Keratinocyte (primary cell): Measurements from ENCODE around the gene SLK. TPM values are rescaled to one million over a fixed set of nuclear protein-coding genes. Genes with fewer than 3 reads are reported as not detected.

Experiments used
- DNase-seq: peaks from one replicate; pipeline ENCODE4 v3.0.0-alpha.2; 2011; ENCODE audit warnings: low read depth, missing footprints, low spot score
- FAIRE-seq: peaks from 2 replicates; lab custom pipeline; 2011; peaks lifted over from hg19 to GRCh38; lab: Jason Lieb, UNC
- H2AFZ ChIP-seq: 2 replicates; pipeline ENCODE4 v1.6.0; 2012; ENCODE audit warnings: low read length, control low read depth, inconsistent platforms; ENCODE audit not compliant: control insufficient read depth
- H3K27ac ChIP-seq: 2 replicates; pipeline ENCODE4 v1.5.1; 2011; ENCODE audit warnings: low read length; ENCODE audit not compliant: control insufficient read depth, insufficient read depth
- H3K27me3 ChIP-seq: 3 replicates; pipeline ENCODE4 v1.6.0; 2011; ENCODE audit warnings: low read length; ENCODE audit not compliant: control insufficient read depth, insufficient read depth; ENCODE audit errors: extremely low read depth
- H3K36me3 ChIP-seq, 2 experiments: 2 replicates in 1 of 2; 3 replicates in 1 of 2; pipeline ENCODE4 v1.5.1; 2011; ENCODE audit warnings: low read length in 2 of 2, mild to moderate bottlenecking in 1 of 2; ENCODE audit not compliant: control insufficient read depth in 2 of 2, insufficient read depth in 2 of 2; ENCODE audit errors: extremely low read depth in 1 of 2
- H3K4me1 ChIP-seq: 3 replicates; pipeline ENCODE4 v1.5.1; 2011; ENCODE audit warnings: low read length; ENCODE audit not compliant: control insufficient read depth, insufficient read depth; ENCODE audit errors: extremely low read depth
- H3K4me2 ChIP-seq: 3 replicates; pipeline ENCODE4 v1.6.0; 2011; ENCODE audit warnings: low read depth, low read length; ENCODE audit not compliant: control insufficient read depth, insufficient read depth; ENCODE audit errors: extremely low read depth
- H3K4me3 ChIP-seq, 3 experiments: fragments of 200-600 bp in 1 of 3; sonication (generic) in 1 of 3; 2 replicates in 2 of 3; 3 replicates in 1 of 3; pipeline ENCODE4 v1.5.1; 2011 to 2016; ENCODE audit warnings: low read length in 3 of 3, mild to moderate bottlenecking in 3 of 3, control low read depth in 2 of 3, inconsistent platforms in 1 of 3, low read depth in 1 of 3, mixed read lengths in 1 of 3, mixed run types in 1 of 3, moderate library complexity in 1 of 3; ENCODE audit not compliant: control insufficient read depth in 2 of 3, insufficient read depth in 2 of 3; ENCODE audit errors: extremely low read depth in 1 of 3
- H3K79me2 ChIP-seq: 2 replicates; pipeline ENCODE4 v1.6.0; 2012; ENCODE audit warnings: low read length; ENCODE audit not compliant: control insufficient read depth, insufficient read depth
- H3K9ac ChIP-seq: 3 replicates; pipeline ENCODE4 v1.6.0; 2011; ENCODE audit warnings: low read length; ENCODE audit not compliant: control insufficient read depth, insufficient read depth; ENCODE audit errors: extremely low read depth
- H3K9me1 ChIP-seq: 3 replicates; pipeline ENCODE4 v1.6.0; 2011; ENCODE audit warnings: low read length; ENCODE audit not compliant: control insufficient read depth, insufficient read depth; ENCODE audit errors: extremely low read depth
- H3K9me3 ChIP-seq: 2 replicates; pipeline ENCODE4 v1.5.1; 2012; ENCODE audit warnings: low read depth, low read length; ENCODE audit not compliant: control insufficient read depth
- H4K20me1 ChIP-seq: 3 replicates; pipeline ENCODE4 v1.6.0; 2011; ENCODE audit warnings: low read length; ENCODE audit not compliant: control insufficient read depth, insufficient read depth; ENCODE audit errors: extremely low read depth
- CTCF ChIP-seq, 3 experiments: IDR thresholded peaks in 1 of 3; conservative IDR thresholded peaks in 1 of 3; optimal IDR thresholded peaks in 1 of 3; 2 replicates in 2 of 3; 3 replicates in 1 of 3; pipeline versions ENCODE3 to v1.5.1; 2011; ENCODE audit warnings: low read length in 3 of 3, mild to moderate bottlenecking in 3 of 3, moderate library complexity in 2 of 3, control low read depth in 1 of 3, inconsistent platforms in 1 of 3; ENCODE audit not compliant: insufficient read depth in 2 of 3; ENCODE audit errors: extremely low read depth in 1 of 3
- EZH2 ChIP-seq: IDR thresholded peaks from one replicate; pipeline ENCODE4 v1.6.1; 2012; ENCODE audit warnings: inconsistent platforms, mild to moderate bottlenecking, low read length, moderate library complexity
- dilution Hi-C: fragments of 300-500 bp; cut with MboI; formaldehyde crosslinking; loops from one replicate; pipeline ENCODE4 v1.7.0; 2020; ENCODE audit warnings: low sequenced_read_pairs; ENCODE audit not compliant: extremely low pct_ligation_motif_present
- polyA plus RNA-seq, 5 experiments: library from polyadenylated mRNA; depleted of rRNA in 3 of 5; stranded (reverse) in 3 of 5; stranded (forward) in 1 of 5; unstranded in 1 of 5; fragments of >200 nt; gene quantifications; 1 replicate in 1 of 5; 2 replicates in 3 of 5; 3 replicates in 1 of 5; pipeline versions ENCODE4 v1.2.1 to v1.2.3, GENCODE V29; 2011 to 2012; ENCODE audit warnings: missing spikeins in 2 of 5, low read depth in 1 of 5, low replicate concordance in 1 of 5

The SLK gene
- polyA plus RNA-seq, 1 donor (not counting 4 experiments of a cell fraction or from before 2014, with no cell fraction given): 36.7 TPM

- no peak overlapping the region for H2AFZ ChIP-seq
- TF ChIP-seq EZH2 (no peak), CTCF (optimal IDR thresholded peaks at IDR 0.05 in 1 of 3, IDR thresholded peaks at IDR 0.05 in 1 of 3, conservative IDR thresholded peaks at IDR 0.05 in 1 of 3; ENCODE audit: extremely low read depth in 1 of 3, insufficient read depth in 2 of 3, low read length in 3 of 3) (no peak)
- H3K27me3 ChIP-seq: no peaks in the 10 kb centered on the region
Measured at GRCh38 chr10:103928784-103929183, 38.2 kb upstream of the SLK start.

GRCh38 chr10:103929381-103929921, 37.5 kb upstream of the SLK start:
- TF ChIP-seq EZH2 (no peak), CTCF (optimal IDR thresholded peaks at IDR 0.05 in 1 of 3, IDR thresholded peaks at IDR 0.05 in 1 of 3, conservative IDR thresholded peaks at IDR 0.05 in 1 of 3; ENCODE audit: extremely low read depth in 1 of 3, insufficient read depth in 2 of 3, low read length in 3 of 3) (no peak)

More at GRCh38 chr10:103928784-103929183, 38.2 kb upstream of the SLK start:
- no peak overlapping the region for H3K4me3 ChIP-seq
- H3K36me3 ChIP-seq: no peaks in the 10 kb centered on the region
- no peak overlapping the region for H3K27ac ChIP-seq
- H3K79me2 ChIP-seq: no peaks in the 10 kb centered on the region
- no peak overlapping the region for H3K9ac ChIP-seq
- H3K4me2 ChIP-seq: no peak overlapping the region
- H3K9me1 ChIP-seq: peaks cover 2% of the 10 kb centered on the region
- no peaks in the 10 kb centered on the region for H4K20me1 ChIP-seq
- DNase-seq (no peak), FAIRE-seq (no peak)
- H3K4me1 ChIP-seq: peaks cover 14% of the 10 kb centered on the region
- H3K9me3 ChIP-seq: no peaks in the 10 kb centered on the region
- dilution Hi-C loops: no loop called here

More at GRCh38 chr10:103929381-103929921, 37.5 kb upstream of the SLK start:
- Histone ChIP-seq H3K9me1 (peaks cover 2% of the 10 kb centered on the region), H3K9me3 (no peaks in the 10 kb centered on the region), H3K4me3 (no peak overlapping the region), H3K4me1 (peaks cover 9% of the 10 kb centered on the region), H3K27ac (no peak overlapping the region), H3K9ac (no peak overlapping the region), H3K4me2 (no peak overlapping the region), H3K79me2 (no peaks in the 10 kb centered on the region), H2AFZ (no peak overlapping the region), H3K36me3 (no peaks in the 10 kb centered on the region), H3K27me3 (no peaks in the 10 kb centered on the region), H4K20me1 (no peaks in the 10 kb centered on the region)
- no peak for DNase-seq
- FAIRE-seq: no peak
- dilution Hi-C loops: no loop called here
